Measurements from ENCODE around the gene TLCD2. TPM values are rescaled to one million over a fixed set of nuclear protein-coding genes. Genes with fewer than 3 reads are reported as not detected.
"Not testable (repeated sequence)": the region's sequence is repeated elsewhere in the genome, so short reads cannot be mapped to it uniquely, and the experiment has no call there.

Gene TLCD2
- total and polyA plus RNA-seq, 3 experiments from 2014 or later = 0.09 to 0.32 (median 0.22) TPM

DNA sequence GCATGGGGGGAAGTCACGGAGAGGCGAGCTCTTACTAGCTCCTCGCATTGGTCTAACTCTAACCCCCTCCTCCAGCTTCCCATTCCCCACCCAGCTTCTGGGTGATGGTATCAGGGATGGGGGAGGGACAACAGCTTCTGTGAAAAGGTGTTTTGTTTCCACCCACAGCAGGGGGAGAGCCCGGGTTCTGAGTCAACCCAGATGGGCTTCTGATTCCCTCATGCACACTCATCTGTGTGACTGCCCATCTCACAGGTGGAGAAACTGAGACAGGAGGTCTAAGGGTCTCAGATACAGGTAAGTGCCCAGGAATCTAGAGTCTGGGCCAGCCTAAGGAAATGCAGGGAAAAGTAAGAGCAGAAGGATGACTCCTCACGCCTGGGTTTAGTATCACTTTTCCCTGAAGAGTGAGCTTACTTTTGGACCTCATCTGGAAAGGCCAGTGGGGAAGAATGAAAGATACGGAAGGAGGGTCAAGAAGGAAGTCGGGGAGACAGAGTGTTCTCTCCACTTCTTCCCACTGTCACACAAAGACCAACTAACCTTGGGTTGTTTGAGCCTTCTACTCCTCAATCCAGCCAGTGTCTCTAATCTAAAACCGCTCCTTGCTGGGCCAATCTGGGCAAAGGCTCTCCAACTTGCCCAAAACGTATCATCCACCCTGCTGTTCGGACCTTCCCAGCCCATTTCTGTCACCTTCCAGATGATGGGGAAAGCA is 3.1 kb upstream of the TLCD2 start:
- Mint-ChIP-seq H3K36me3 (peaks cover 0 to 18% (median 4%) of the 10 kb centered on the region in 3 donors), H3K27ac (peak overlapping the region in 4 of 8 donors; percentile 32 to 91 (median 78)), H3K4me1 (peaks cover 28 to 44% (median 44%) of the 10 kb centered on the region in 3 donors), H3K9me3 (no peaks in the 10 kb centered on the region), H3K27me3 (peaks cover 4 to 10% of the 10 kb centered on the region in 2 donors), H3K4me3 (peak overlapping the region in 5 of 7 donors; percentile 29 to 83 (median 40))
- ChIA-PET POLR2A (no interaction called here), CTCF (interaction anchor here (1.2 to 2.3 kb wide), 3 partner anchors 8 to 152 kb away, joined by 3 to 5 read pairs (median 3); no protein-coding TSS in a partner anchor)
- Histone ChIP-seq H3K27ac (ENCODE audit: low read depth, low read length) (peak overlapping the region; percentile 51), H3K4me3 (ENCODE audit: low read length) (no peak overlapping the region), H3K4me1 (ENCODE audit: insufficient read depth, low read length) (peaks cover 30% of the 10 kb centered on the region), H3K27me3 (ENCODE audit: insufficient read depth, low read length, poor library complexity, severe bottlenecking) (peaks cover 2% of the 10 kb centered on the region), H3K9me3 (ENCODE audit: low read length) (no peaks in the 10 kb centered on the region), H3K36me3 (ENCODE audit: insufficient read depth, low read length) (no peaks in the 10 kb centered on the region)
- DNase-seq = no peak

- no peaks in the 10 kb centered on the region for H3K9me3 Mint-ChIP-seq
- H3K4me3 Mint-ChIP-seq = peak overlapping the region in 2 of 7 donors; percentile 13 to 90
- H3K27me3 Mint-ChIP-seq = peaks cover 11 to 12% of the 10 kb centered on the region in 2 donors
- H3K36me3 Mint-ChIP-seq = peaks cover 0 to 18% (median 4%) of the 10 kb centered on the region in 3 donors
- no peak for DNase-seq
- POLR2A ChIA-PET = no interaction called here
- Histone ChIP-seq H3K4me1 (ENCODE audit: insufficient read depth, low read length) (peaks cover 21% of the 10 kb centered on the region), H3K9me3 (ENCODE audit: low read length) (no peaks in the 10 kb centered on the region), H3K36me3 (ENCODE audit: insufficient read depth, low read length) (no peaks in the 10 kb centered on the region), H3K4me3 (ENCODE audit: low read length) (no peak overlapping the region), H3K27me3 (ENCODE audit: insufficient read depth, low read length, poor library complexity, severe bottlenecking) (peaks cover 2% of the 10 kb centered on the region), H3K27ac (ENCODE audit: low read depth, low read length) (peak overlapping the region; percentile 10)
- H3K4me1 Mint-ChIP-seq = peaks cover 23 to 39% (median 38%) of the 10 kb centered on the region in 3 donors
- peak overlapping the region in 3 of 8 donors; percentile 54 to 78 (median 75) for H3K27ac Mint-ChIP-seq
- CTCF ChIA-PET = interaction anchor here (1.3 to 2.3 kb wide), 2 partner anchors 9 to 153 kb away, joined by 3 to 5 read pairs; no protein-coding TSS in a partner anchor
These were observed 2.1 kb upstream of the TLCD2 start for GRCh38 chr17:1712271-1712670.

DNA sequence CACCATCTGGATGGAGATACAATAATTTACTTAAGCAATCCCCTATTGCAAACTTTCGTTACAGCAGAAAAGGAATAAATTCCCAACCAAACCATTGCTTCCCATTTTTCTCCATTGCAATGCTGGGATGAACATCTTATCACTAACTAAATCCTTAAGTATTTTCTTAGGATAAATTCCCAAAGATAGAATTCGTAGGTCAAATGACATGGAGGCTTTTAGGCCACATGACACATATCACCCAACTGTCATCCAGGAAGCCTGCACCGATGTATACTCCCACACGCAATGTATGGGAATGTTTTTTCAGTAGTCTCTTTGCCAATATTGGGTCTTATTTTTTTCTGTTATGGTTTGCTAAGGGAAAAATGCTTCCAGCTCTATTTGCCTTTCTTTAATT is 1.6 kb upstream of the TLCD2 start:
- peak overlapping the region in 5 of 7 donors; percentile 13 to 90 (median 38) for H3K4me3 Mint-ChIP-seq

DNA sequence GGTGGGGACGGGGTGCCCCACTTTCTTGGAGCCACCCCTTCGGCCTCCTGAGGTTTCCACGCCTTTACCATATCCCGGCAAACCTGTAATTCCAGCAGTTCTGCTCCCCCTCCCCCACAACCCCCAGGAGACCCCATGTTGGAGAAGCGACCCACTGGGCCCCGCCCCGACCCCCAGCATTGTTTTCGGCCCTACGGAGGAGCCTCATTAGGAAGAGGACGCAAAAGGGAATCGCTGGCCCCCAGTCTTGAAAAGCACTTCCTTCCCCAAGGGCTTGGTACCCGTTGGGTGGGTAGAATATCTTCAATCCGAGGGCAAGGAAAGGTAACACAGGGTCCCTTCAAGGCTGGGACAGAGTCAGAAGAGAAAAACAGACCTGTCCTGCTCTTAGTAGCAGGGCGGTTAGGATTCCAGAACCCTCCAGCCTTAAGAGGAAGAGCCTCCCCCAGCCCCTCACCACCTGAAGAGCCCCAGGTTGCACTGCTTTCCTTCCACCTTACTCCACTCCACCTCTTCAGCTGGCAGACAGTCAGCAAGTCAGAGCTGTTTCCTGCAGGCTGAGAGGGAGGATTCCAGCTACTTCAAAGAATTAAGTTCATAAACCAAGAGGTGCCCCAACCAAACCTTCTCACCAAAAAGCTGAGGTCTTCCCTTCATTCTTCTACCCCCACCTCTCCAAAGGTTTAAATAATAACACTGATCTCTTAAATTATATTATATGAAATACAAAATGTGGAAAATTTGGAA is 803 bp upstream of the TLCD2 start:
- Histone ChIP-seq H3K27me3 (ENCODE audit: insufficient read depth, low read length, poor library complexity, severe bottlenecking) (peaks cover 2% of the 10 kb centered on the region), H3K4me1 (ENCODE audit: insufficient read depth, low read length) (peaks cover 15% of the 10 kb centered on the region)
- H3K4me1 Mint-ChIP-seq = peaks cover 18 to 33% (median 31%) of the 10 kb centered on the region in 3 donors

More for the DNA sequence above, 1.6 kb upstream of the TLCD2 start:
- H3K4me3 ChIP-seq (ENCODE audit: low read length) = no peak overlapping the region
- peaks cover 13 to 15% of the 10 kb centered on the region in 2 donors for H3K27me3 Mint-ChIP-seq
- H3K4me1 ChIP-seq (ENCODE audit: insufficient read depth, low read length) = peaks cover 17% of the 10 kb centered on the region
- no peak overlapping the region for H3K27ac ChIP-seq (ENCODE audit: low read depth, low read length)
- POLR2A ChIA-PET = no interaction called here
- DNase-seq = no peak
- CTCF ChIA-PET = interaction anchor here (1.3 kb wide), 1 partner anchor 9 kb away, joined by 3 read pairs; no protein-coding TSS in a partner anchor
- peaks cover 2% of the 10 kb centered on the region for H3K27me3 ChIP-seq (ENCODE audit: insufficient read depth, low read length, poor library complexity, severe bottlenecking)
- H3K27ac Mint-ChIP-seq = peak overlapping the region in 3 of 8 donors; percentile 54 to 78 (median 75)
- H3K4me1 Mint-ChIP-seq = peaks cover 21 to 38% (median 35%) of the 10 kb centered on the region in 3 donors
- H3K36me3 ChIP-seq (ENCODE audit: insufficient read depth, low read length) = no peaks in the 10 kb centered on the region
- no peaks in the 10 kb centered on the region for H3K9me3 ChIP-seq (ENCODE audit: low read length)
- H3K36me3 Mint-ChIP-seq = peaks cover 0 to 17% (median 4%) of the 10 kb centered on the region in 3 donors
- H3K9me3 Mint-ChIP-seq = no peaks in the 10 kb centered on the region

GRCh38 chr17:1709403-1709951 is 700 bp downstream of the TLCD2 start:
- Histone ChIP-seq H3K36me3 (ENCODE audit: insufficient read depth, low read length) (no peaks in the 10 kb centered on the region), H3K4me3 (ENCODE audit: low read length) (no peak overlapping the region), H3K27ac (ENCODE audit: low read depth, low read length) (no peak overlapping the region), H3K4me1 (ENCODE audit: insufficient read depth, low read length) (peaks cover 5% of the 10 kb centered on the region), H3K27me3 (ENCODE audit: insufficient read depth, low read length, poor library complexity, severe bottlenecking) (peaks cover 2% of the 10 kb centered on the region), H3K9me3 (ENCODE audit: low read length) (no peaks in the 10 kb centered on the region)
- ChIA-PET POLR2A (interaction anchor here (0.7 to 1.0 kb wide), 2 partner anchors 25 to 151 kb away, joined by 4 to 11 read pairs; no protein-coding TSS in a partner anchor), CTCF (interaction anchor here (0.6 to 0.7 kb wide), 2 partner anchors 10 to 42 kb away, joined by 3 to 6 read pairs; no protein-coding TSS in a partner anchor)
- Mint-ChIP-seq H3K36me3 (peaks cover 0 to 14% (median 5%) of the 10 kb centered on the region in 3 donors), H3K27me3 (peaks cover 19 to 25% of the 10 kb centered on the region in 2 donors), H3K4me1 (peaks cover 16 to 28% (median 25%) of the 10 kb centered on the region in 3 donors), H3K9me3 (no peaks in the 10 kb centered on the region), H3K27ac (peak overlapping the region in 1 of 8 donors; percentile 42), H3K4me3 (peak overlapping the region in 5 of 7 donors; percentile 37 to 80 (median 59))
- no peak for DNase-seq

More for the DNA sequence above, 803 bp upstream of the TLCD2 start:
- Histone ChIP-seq H3K9me3 (ENCODE audit: low read length) (no peaks in the 10 kb centered on the region), H3K27ac (ENCODE audit: low read depth, low read length) (peak overlapping the region; percentile 2), H3K36me3 (ENCODE audit: insufficient read depth, low read length) (no peaks in the 10 kb centered on the region), H3K4me3 (ENCODE audit: low read length) (no peak overlapping the region)
- Mint-ChIP-seq H3K36me3 (peaks cover 0 to 14% (median 4%) of the 10 kb centered on the region in 3 donors), H3K9me3 (no peaks in the 10 kb centered on the region), H3K4me3 (peak overlapping the region; percentile 68 to 90 (median 72)), H3K27me3 (peaks cover 16 to 17% of the 10 kb centered on the region in 2 donors), H3K27ac (peak overlapping the region in 6 of 8 donors; percentile 6 to 90 (median 62))
- ChIA-PET POLR2A (no interaction called here), CTCF (interaction anchor here (1.3 kb wide), 1 partner anchor 10 kb away, joined by 3 read pairs; no protein-coding TSS in a partner anchor)
- peak in 1 of 5 donors; percentile 20 for DNase-seq

GRCh38 chr17:1708791-1709346 is 1.3 kb downstream of the TLCD2 start:
- Mint-ChIP-seq H3K27ac (peak overlapping the region in 4 of 8 donors; percentile 42 to 94 (median 66)), H3K4me3 (peak overlapping the region; percentile 13 to 86 (median 55)), H3K36me3 (peaks cover 0 to 14% (median 5%) of the 10 kb centered on the region in 3 donors), H3K4me1 (peaks cover 14 to 28% (median 21%) of the 10 kb centered on the region in 3 donors), H3K27me3 (peaks cover 19 to 25% of the 10 kb centered on the region in 2 donors)
- not testable (repeated sequence) for H3K27ac ChIP-seq (ENCODE audit: low read depth, low read length); H3K4me3 ChIP-seq (ENCODE audit: low read length); H3K27me3 ChIP-seq (ENCODE audit: insufficient read depth, low read length, poor library complexity, severe bottlenecking); DNase-seq; H3K9me3 ChIP-seq (ENCODE audit: low read length); H3K9me3 Mint-ChIP-seq; H3K36me3 ChIP-seq (ENCODE audit: insufficient read depth, low read length); H3K4me1 ChIP-seq (ENCODE audit: insufficient read depth, low read length)
- ChIA-PET POLR2A (interaction anchor here (0.7 to 1.0 kb wide), 3 partner anchors 16 to 151 kb away, joined by 4 to 11 read pairs (median 8); partner anchors contain the start of gene WDR81), CTCF (interaction anchor here (0.7 kb wide), 1 partner anchor 42 kb away, joined by 6 read pairs; no protein-coding TSS in a partner anchor)

- no peaks in the 10 kb centered on the region for H3K9me3 Mint-ChIP-seq
- CTCF ChIA-PET = no interaction called here
- POLR2A ChIA-PET = no interaction called here
These were observed 3.1 kb downstream of the TLCD2 start for GRCh38 chr17:1707107-1707506.

More at GRCh38 chr17:1707107-1707506, 3.1 kb downstream of the TLCD2 start:
- Histone ChIP-seq H3K27me3 (ENCODE audit: insufficient read depth, low read length, poor library complexity, severe bottlenecking) (peaks cover 2% of the 10 kb centered on the region), H3K9me3 (ENCODE audit: low read length) (no peaks in the 10 kb centered on the region), H3K36me3 (ENCODE audit: insufficient read depth, low read length) (no peaks in the 10 kb centered on the region), H3K4me3 (ENCODE audit: low read length) (no peak overlapping the region), H3K27ac (ENCODE audit: low read depth, low read length) (no peak overlapping the region), H3K4me1 (ENCODE audit: insufficient read depth, low read length) (peaks cover 5% of the 10 kb centered on the region)
- Mint-ChIP-seq H3K27me3 (peaks cover 19 to 25% of the 10 kb centered on the region in 2 donors), H3K4me3 (peak overlapping the region in 4 of 7 donors; percentile 2 to 70 (median 36)), H3K4me1 (peaks cover 14 to 27% (median 21%) of the 10 kb centered on the region in 3 donors), H3K27ac (peak overlapping the region; percentile 39 to 88 (median 83)), H3K36me3 (peaks cover 0 to 4% (median 1%) of the 10 kb centered on the region in 3 donors)
- peak in 2 of 5 donors; percentile 39 to 60 for DNase-seq

Measured in CD8-positive, alpha-beta memory T cell (primary cell).